H1 (cell line): ENCODE measurements around the gene OR5K2. TPM values are rescaled to one million over a fixed set of nuclear protein-coding genes. Genes with fewer than 3 reads are reported as not detected.

ENCODE experiments used
- CTCF ChIA-PET: fragments of 300-600 bp; sonication (Branson Sonifier 250); formaldehyde crosslinking; loops from one replicate; lab custom pipeline; 2021; ENCODE audit not compliant: partially characterized antibody; lab: Charles Lee
- POLR2A ChIA-PET: fragments of 300-600 bp; sonication (Branson Sonifier 250); formaldehyde crosslinking; loops from one replicate; lab custom pipeline; 2021; ENCODE audit warnings: inconsistent platforms; ENCODE audit not compliant: partially characterized antibody; lab: Charles Lee
- DNase-seq, 2 experiments: peaks; one replicate each; pipeline versions ENCODE4 v3.0.0 to v3.0.0-alpha.2; 2010 to 2022; ENCODE audit warnings: low spot score in 2 of 2, low read depth in 1 of 2, mixed read lengths in 1 of 2
- FAIRE-seq: peaks from 2 replicates; lab custom pipeline; 2011; peaks lifted over from hg19 to GRCh38; lab: Jason Lieb, UNC
- H2AFZ ChIP-seq: 2 replicates; pipeline ENCODE4 v1.8.1; 2012; ENCODE audit warnings: low read length, inconsistent platforms
- H2AK5ac ChIP-seq: 2 replicates; pipeline ENCODE4 v1.6.1; 2013; ENCODE audit warnings: low read depth, low read length
- H2BK120ac ChIP-seq: replicated peaks from 2 replicates; pipeline ENCODE3; 2013; ENCODE audit warnings: low read depth, low read length, inconsistent platforms
- H2BK12ac ChIP-seq: 2 replicates; pipeline ENCODE4 v1.6.1; 2013; ENCODE audit warnings: low read depth, low read length
- H2BK15ac ChIP-seq: 2 replicates; pipeline ENCODE4 v1.6.1; 2013; ENCODE audit warnings: low read length
- H2BK20ac ChIP-seq: 2 replicates; pipeline ENCODE4 v1.6.1; 2013; ENCODE audit warnings: low read length
- H2BK5ac ChIP-seq: 2 replicates; pipeline ENCODE4 v1.6.1; 2013; ENCODE audit warnings: low read depth, low read length
- H3K14ac ChIP-seq: 2 replicates; pipeline ENCODE4 v1.6.1; 2013; ENCODE audit warnings: inconsistent platforms; ENCODE audit not compliant: insufficient read length
- H3K18ac ChIP-seq: 2 replicates; pipeline ENCODE4 v1.6.1; 2013; ENCODE audit warnings: low read length; ENCODE audit errors: extremely low read depth
- H3K23ac ChIP-seq: 2 replicates; pipeline ENCODE4 v1.6.1; 2013; ENCODE audit warnings: inconsistent platforms; ENCODE audit not compliant: insufficient read length
- H3K23me2 ChIP-seq: 2 replicates; pipeline ENCODE4 v1.6.1; 2013; ENCODE audit warnings: low read depth, low read length
- H3K27ac ChIP-seq: 2 replicates; pipeline ENCODE4 v1.6.1; 2011; ENCODE audit warnings: low read depth, low read length, inconsistent platforms
- H3K27me3 ChIP-seq, 4 experiments: replicated peaks in 1 of 4; 1 replicate in 1 of 4; 2 replicates in 3 of 4; pipeline versions ENCODE4 v1.6.1 to v1.8.1; 2011 to 2013; ENCODE audit warnings: low read length in 3 of 4, mild to moderate bottlenecking in 3 of 4, inconsistent platforms in 2 of 4, mixed read lengths in 2 of 4, moderate library complexity in 1 of 4; ENCODE audit not compliant: control insufficient read depth in 3 of 4, insufficient read depth in 3 of 4; ENCODE audit errors: extremely low read depth in 1 of 4
- H3K36me3 ChIP-seq, 4 experiments: 2 replicates each; pipeline versions ENCODE4 v1.6.1 to v1.8.1; 2011 to 2013; ENCODE audit warnings: mild to moderate bottlenecking in 4 of 4, low read length in 3 of 4, moderate library complexity in 2 of 4, control low read depth in 1 of 4, inconsistent platforms in 1 of 4; ENCODE audit not compliant: insufficient read depth in 4 of 4, control insufficient read depth in 2 of 4
- H3K4ac ChIP-seq: replicated peaks from 2 replicates; pipeline ENCODE3; 2013; ENCODE audit warnings: low read length, low read depth, mixed read lengths, inconsistent platforms; ENCODE audit not compliant: insufficient read length
- H3K4me1 ChIP-seq, 4 experiments: replicated peaks in 1 of 4; 1 replicate in 1 of 4; 2 replicates in 3 of 4; pipeline versions ENCODE4 v1.6.1 to v1.8.1; 2011 to 2013; ENCODE audit warnings: low read length in 3 of 4, inconsistent platforms in 2 of 4, mixed read lengths in 1 of 4; ENCODE audit not compliant: insufficient read depth in 4 of 4, control insufficient read depth in 3 of 4
- H3K4me2 ChIP-seq, 2 experiments: 2 replicates each; pipeline versions ENCODE4 v1.6.1 to v1.8.1; 2011 to 2013; ENCODE audit warnings: low read depth in 2 of 2, low read length in 2 of 2, control low read depth in 1 of 2, inconsistent platforms in 1 of 2, mild to moderate bottlenecking in 1 of 2; ENCODE audit not compliant: insufficient read depth in 1 of 2
- H3K4me3 ChIP-seq, 4 experiments: fragments of 200-600, 300-600 bp in 1 of 4; sonication (generic), shearing (Covaris generic), sonication (Bioruptor Twin) in 1 of 4; 2 replicates each; pipeline versions ENCODE4 v1.5.1 to v1.8.1; 2011 to 2016; ENCODE audit warnings: low read length in 4 of 4, low read depth in 3 of 4, control low read depth in 2 of 4, inconsistent platforms in 2 of 4, mild to moderate bottlenecking in 2 of 4, mixed read lengths in 1 of 4, moderate library complexity in 1 of 4; ENCODE audit not compliant: insufficient read depth in 2 of 4; ENCODE audit errors: extremely low read depth in 1 of 4
- H3K56ac ChIP-seq: replicated peaks from 2 replicates; pipeline ENCODE3; 2013; ENCODE audit warnings: low read depth, mild to moderate bottlenecking, mixed read lengths, low read length, inconsistent platforms; ENCODE audit not compliant: insufficient read length
- H3K79me1 ChIP-seq: 2 replicates; pipeline ENCODE4 v1.6.1; 2013; ENCODE audit warnings: low read depth, low read length, control low read depth
- H3K79me2 ChIP-seq, 2 experiments: 2 replicates each; pipeline versions ENCODE4 v1.6.1 to v1.8.1; 2012 to 2013; ENCODE audit warnings: low read length in 2 of 2, mild to moderate bottlenecking in 2 of 2, inconsistent platforms in 1 of 2; ENCODE audit not compliant: insufficient read depth in 2 of 2, control insufficient read depth in 1 of 2
- H3K9ac ChIP-seq, 4 experiments: replicated peaks in 1 of 4; 1 replicate in 1 of 4; 2 replicates in 3 of 4; pipeline versions ENCODE4 v1.6.1 to v1.8.1; 2011 to 2013; ENCODE audit warnings: low read depth in 3 of 4, low read length in 3 of 4, control low read depth in 2 of 4, mild to moderate bottlenecking in 2 of 4, moderate library complexity in 2 of 4, inconsistent platforms in 1 of 4; ENCODE audit errors: extremely low read depth in 1 of 4
- H3K9me3 ChIP-seq, 2 experiments: 2 replicates each; pipeline versions ENCODE4 v1.6.1 to v1.8.1; 2012 to 2013; ENCODE audit warnings: mild to moderate bottlenecking in 2 of 2, moderate library complexity in 2 of 2, control low read depth in 1 of 2, inconsistent platforms in 1 of 2, low read depth in 1 of 2, low read length in 1 of 2, mixed read lengths in 1 of 2; ENCODE audit not compliant: insufficient read depth in 2 of 2
- H4K20me1 ChIP-seq, 2 experiments: replicated peaks in 1 of 2; 2 replicates each; pipeline versions ENCODE3 to v1.8.1; 2011 to 2013; ENCODE audit warnings: inconsistent platforms in 2 of 2, low read length in 2 of 2, mild to moderate bottlenecking in 1 of 2; ENCODE audit not compliant: insufficient read depth in 2 of 2, control insufficient read depth in 1 of 2
- H4K5ac ChIP-seq: 2 replicates; pipeline ENCODE4 v1.6.1; 2013; ENCODE audit warnings: low read length, low read depth, mixed read lengths, inconsistent platforms; ENCODE audit not compliant: insufficient read length
- H4K8ac ChIP-seq: 2 replicates; pipeline ENCODE4 v1.8.0; 2013; ENCODE audit warnings: mild to moderate bottlenecking, moderate library complexity, low read length, inconsistent platforms; ENCODE audit not compliant: insufficient read depth; ENCODE audit errors: extremely low read depth
- H4K91ac ChIP-seq: replicated peaks from 2 replicates; pipeline ENCODE3; 2013; ENCODE audit warnings: low read length, mixed read lengths, inconsistent platforms; ENCODE audit not compliant: insufficient read length
- CBX5 ChIP-seq: fragments of 300-800, 300-1000 bp; sonication (generic); IDR thresholded peaks from 2 replicates; pipeline ENCODE4 v1.7.1; 2016; ENCODE audit warnings: antibody characterized with exemption, low read length, low read depth
- EGR1 ChIP-seq: IDR thresholded peaks from 2 replicates; pipeline ENCODE4 v1.6.1; 2011; ENCODE audit warnings: low read depth, low read length, borderline replicate concordance
- EP300 ChIP-seq, 2 experiments: IDR thresholded peaks; 1 replicate in 1 of 2; 2 replicates in 1 of 2; pipeline ENCODE4 v1.6.1; 2011 to 2012; ENCODE audit warnings: low read depth in 2 of 2, low read length in 2 of 2, mild to moderate bottlenecking in 2 of 2, borderline replicate concordance in 1 of 2, inconsistent platforms in 1 of 2, moderate library complexity in 1 of 2
- GABPA ChIP-seq: IDR thresholded peaks from 2 replicates; pipeline ENCODE4 v1.6.1; 2011; ENCODE audit warnings: mild to moderate bottlenecking, low read length, moderate library complexity, borderline replicate concordance; ENCODE audit not compliant: insufficient read depth
- GTF2F1 ChIP-seq: IDR thresholded peaks from 2 replicates; pipeline ENCODE4 v1.6.1; 2012; ENCODE audit warnings: low read depth, low read length, improper control_type of control experiment, borderline replicate concordance
- POLR2AphosphoS5 ChIP-seq: IDR thresholded peaks from 2 replicates; pipeline ENCODE4 v1.6.1; 2011; ENCODE audit warnings: low read depth, low read length
- RFX5 ChIP-seq: IDR thresholded peaks from 2 replicates; pipeline ENCODE4 v1.6.1; 2011; ENCODE audit warnings: low read depth, low read length, improper control_type of control experiment, borderline replicate concordance
- RXRA ChIP-seq: IDR thresholded peaks from 2 replicates; pipeline ENCODE4 v1.6.1; 2011; ENCODE audit warnings: low read depth, mild to moderate bottlenecking, low read length, moderate library complexity; ENCODE audit not compliant: insufficient read depth
- WGBS, 2 experiments: shearing (Covaris generic) in 1 of 2; methylation state at CpG; one replicate each; pipeline versions ENCODE4 v1.1.6 to v1.1.7; 2013 to 2015; ENCODE audit warnings: low lambda C conversion rate in 2 of 2, mixed read lengths in 2 of 2, inconsistent platforms in 1 of 2, low coverage in 1 of 2, missing lambda C conversion rate in 1 of 2; ENCODE audit not compliant: insufficient replicate concordance in 2 of 2, insufficient coverage in 1 of 2, insufficient read length in 1 of 2; ENCODE audit errors: extremely low coverage in 1 of 2, missing lambda C conversion rate in 1 of 2; 5-methylcytosine and 5-hydroxymethylcytosine counted together
- polyA plus RNA-seq, 7 experiments: library from polyadenylated mRNA; depleted of rRNA in 3 of 7; stranded (reverse) in 5 of 7; unstranded in 2 of 7; fragments of >200 nt in 5 of 7; fragments of 200-250 nt in 2 of 7; gene quantifications; 1 replicate in 5 of 7; 2 replicates in 1 of 7; 4 replicates in 1 of 7; pipeline versions ENCODE4 v1.2.1 to v1.2.3, GENCODE V29; 2011 to 2013; ENCODE audit warnings: missing spikeins in 2 of 7, mixed read lengths in 2 of 7
- total RNA-seq: library from RNA; stranded (reverse); fragmentation: NEBNext Ultra II Directional; extraction: Animal tissue kit (Norgen Biotek cat#: 25700); gene quantifications from 2 replicates; pipeline ENCODE4 v1.2.1, GENCODE V29; 2021
- TF ChIP-seq, protein P1 (sequence below), 3 experiments: IDR thresholded peaks; 1 replicate in 2 of 3; 2 replicates in 1 of 3; pipeline versions ENCODE4 v1.5.1 to v1.6.1; 2011; ENCODE audit warnings: low read length in 3 of 3, mild to moderate bottlenecking in 3 of 3, inconsistent platforms in 2 of 3, low read depth in 1 of 3, moderate library complexity in 1 of 3; ENCODE audit not compliant: insufficient read depth in 1 of 3; ENCODE audit errors: control extremely low read depth in 1 of 3
- TF ChIP-seq, protein P2 (sequence below): IDR thresholded peaks from 2 replicates; pipeline ENCODE4 v1.6.1; 2011; ENCODE audit warnings: low read depth, mild to moderate bottlenecking, low read length; ENCODE audit not compliant: insufficient read depth

OR5K2 gene
- total and polyA plus RNA-seq, 2 of the 8 experiments (the other 6 are each of a cell fraction or from before 2014, with no cell fraction given), result not detected

DNA sequence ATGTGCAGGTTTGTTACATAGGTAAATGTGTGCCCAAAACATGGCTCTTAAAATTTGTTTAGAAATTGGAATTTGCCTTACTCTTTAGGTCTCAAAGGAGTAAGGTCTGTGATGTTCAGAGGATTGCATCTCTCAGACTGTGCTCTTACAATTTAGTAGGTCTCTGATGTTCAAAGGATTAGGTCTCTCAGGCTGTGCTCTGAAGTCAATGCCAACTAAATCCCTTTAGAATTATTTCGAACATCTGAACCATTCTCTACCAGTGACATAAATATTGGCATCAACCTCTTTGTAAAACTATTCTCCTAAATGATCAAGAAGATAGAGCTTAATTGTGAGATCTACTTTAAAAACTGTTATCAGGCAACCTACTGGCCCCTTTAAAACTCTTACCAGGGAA lies 34.6 kb upstream of the OR5K2 start, which contains the start of gene OR5K1:
OR5K1 (plus strand) TSS at position 301 of the 400 bp plus-strand sequence. CDS start 6,376 bp downstream, outside the sequence.
- Histone ChIP-seq H2AFZ (no peak within 1 kb of the TSS), H2BK12ac (no peak within 1 kb of the TSS), H3K79me1 (no peaks in the 10 kb centered on the region), H2BK120ac (no peak within 1 kb of the TSS), H4K8ac (no peak within 1 kb of the TSS), H4K5ac (no peak within 1 kb of the TSS), H4K20me1 (no peaks in the 10 kb centered on the region), H2BK5ac (no peak within 1 kb of the TSS), H4K91ac (no peak within 1 kb of the TSS), H2BK15ac (no peak within 1 kb of the TSS), H3K23me2 (no peaks in the 10 kb centered on the region; the same call in 1 of the 2 replicates), H3K18ac (no peak within 1 kb of the TSS), H3K27ac (no peak within 1 kb of the TSS), H3K9me3 (0 out of 4 replicates have a peak, but pooled peaks cover 0 to 4% of the 10 kb centered on the region in 2 experiments), H3K56ac (no peak within 1 kb of the TSS), H3K4ac (no peak within 1 kb of the TSS), H2BK20ac (no peak within 1 kb of the TSS), H3K4me2 (no peak within 1 kb of the TSS), H3K14ac (no peak within 1 kb of the TSS), H3K4me3 (no peak within 1 kb of the TSS), H3K79me2 (no peaks in the 10 kb centered on the region), H3K23ac (no peak within 1 kb of the TSS), H3K27me3 (no peaks in the 10 kb centered on the region), H2AK5ac (no peak within 1 kb of the TSS), H3K36me3 (no peaks in the 10 kb centered on the region), H3K9ac (no peak within 1 kb of the TSS), H3K4me1 (no peaks in the 10 kb centered on the region)
- DNase-seq (no peak), FAIRE-seq (no peak)
- POLR2A ChIA-PET, result no interaction called here
- WGBS, 2 experiments, result 100% methylated on average over 1 of the region's 1 CpG; no CpG with 5 or more reads in 1 of the 2 experiments
- CTCF ChIA-PET, result no interaction called here
- no peak for TF ChIP-seq EP300 (IDR thresholded peaks at IDR 0.05; ENCODE audit: borderline replicate concordance in 1 of 2, low read depth in 2 of 2, low read length in 2 of 2)
- no peak for TF ChIP-seq RXRA
- TF ChIP-seq GABPA, result no peak
- TF ChIP-seq POLR2AphosphoS5, result no peak
- TF ChIP-seq GTF2F1, result no peak
- TF ChIP-seq, protein P1, sequence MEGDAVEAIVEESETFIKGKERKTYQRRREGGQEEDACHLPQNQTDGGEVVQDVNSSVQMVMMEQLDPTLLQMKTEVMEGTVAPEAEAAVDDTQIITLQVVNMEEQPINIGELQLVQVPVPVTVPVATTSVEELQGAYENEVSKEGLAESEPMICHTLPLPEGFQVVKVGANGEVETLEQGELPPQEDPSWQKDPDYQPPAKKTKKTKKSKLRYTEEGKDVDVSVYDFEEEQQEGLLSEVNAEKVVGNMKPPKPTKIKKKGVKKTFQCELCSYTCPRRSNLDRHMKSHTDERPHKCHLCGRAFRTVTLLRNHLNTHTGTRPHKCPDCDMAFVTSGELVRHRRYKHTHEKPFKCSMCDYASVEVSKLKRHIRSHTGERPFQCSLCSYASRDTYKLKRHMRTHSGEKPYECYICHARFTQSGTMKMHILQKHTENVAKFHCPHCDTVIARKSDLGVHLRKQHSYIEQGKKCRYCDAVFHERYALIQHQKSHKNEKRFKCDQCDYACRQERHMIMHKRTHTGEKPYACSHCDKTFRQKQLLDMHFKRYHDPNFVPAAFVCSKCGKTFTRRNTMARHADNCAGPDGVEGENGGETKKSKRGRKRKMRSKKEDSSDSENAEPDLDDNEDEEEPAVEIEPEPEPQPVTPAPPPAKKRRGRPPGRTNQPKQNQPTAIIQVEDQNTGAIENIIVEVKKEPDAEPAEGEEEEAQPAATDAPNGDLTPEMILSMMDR (IDR thresholded peaks at IDR 0.05; ENCODE audit: control extremely low read depth in 1 of 3, insufficient read depth in 1 of 3, low read depth in 1 of 3, low read length in 3 of 3), result no peak
- no peak for TF ChIP-seq EGR1
- TF ChIP-seq, protein P2, sequence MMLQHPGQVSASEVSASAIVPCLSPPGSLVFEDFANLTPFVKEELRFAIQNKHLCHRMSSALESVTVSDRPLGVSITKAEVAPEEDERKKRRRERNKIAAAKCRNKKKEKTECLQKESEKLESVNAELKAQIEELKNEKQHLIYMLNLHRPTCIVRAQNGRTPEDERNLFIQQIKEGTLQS, result no peak
- no peak for TF ChIP-seq RFX5
- TF ChIP-seq CBX5, result no peak
